GM12878 (cell line): ENCODE results near the gene ZNF22. TPM values are rescaled to one million over a fixed set of nuclear protein-coding genes. Genes with fewer than 3 reads are reported as not detected.

Experiments used
- ATAC-seq: fragments of 200-7000 bp; cut with Tn5 transposase; 3 replicates; pipeline ENCODE4 v1.9.1; 2020; ENCODE audit warnings: mild to moderate bottlenecking, moderate library complexity
- BruUV-seq: library from RNA; stranded (reverse); fragments of 400-500 nt; replicated peaks from 2 replicates; lab custom pipeline; 2021; lab: Mats Ljungman, UMichigan
- CTCF ChIA-PET: fragments of 300-600 bp; sonication (Branson Sonifier 250); formaldehyde crosslinking; extraction: SDS; loops from one replicate; lab custom pipeline; 2021; ENCODE audit warnings: inconsistent platforms; lab: Yijun Ruan, JAX
- POLR2A ChIA-PET: fragments of 350-600 bp; formaldehyde crosslinking; extraction: SDS; loops from one replicate; lab custom pipeline; 2021; ENCODE audit warnings: inconsistent platforms; lab: Charles Lee
- RAD21 ChIA-PET: fragments of 300-600 bp; sonication (Branson Sonifier 250); formaldehyde crosslinking; loops from one replicate; lab custom pipeline; 2023; ENCODE audit warnings: antibody characterized with exemption; ENCODE audit not compliant: unreplicated experiment; lab: Charles Lee
- SMC1A ChIA-PET: fragments of 300-600 bp; sonication (Branson Sonifier 250); formaldehyde crosslinking; loops from one replicate; lab custom pipeline; 2023; ENCODE audit not compliant: unreplicated experiment, uncharacterized antibody; lab: Charles Lee
- DNase-seq: peaks from one replicate; pipeline ENCODE4 v3.0.0-alpha.2; 2011; ENCODE audit warnings: low read depth, low spot score
- FAIRE-seq: peaks from 3 replicates; lab custom pipeline; 2011; peaks lifted over from hg19 to GRCh38; lab: Jason Lieb, UNC
- H2AFZ ChIP-seq: 2 replicates; pipeline ENCODE4 v1.6.0; 2011; ENCODE audit warnings: low read depth, low read length, control low read depth; ENCODE audit not compliant: control insufficient read depth
- H3K27ac ChIP-seq: 2 replicates; pipeline ENCODE4 v1.5.1; 2011; ENCODE audit warnings: control low read depth; ENCODE audit not compliant: control insufficient read depth, insufficient read depth
- H3K27me3 ChIP-seq, 2 experiments: replicated peaks in 1 of 2; 2 replicates each; pipeline versions ENCODE4 v1.6.0 to v1.6.1; 2011; ENCODE audit warnings: low read length in 1 of 2; ENCODE audit not compliant: control insufficient read depth in 2 of 2, insufficient read depth in 2 of 2
- H3K36me3 ChIP-seq, 2 experiments: 2 replicates each; pipeline ENCODE4 v1.5.1; 2011; ENCODE audit warnings: low read length in 1 of 2; ENCODE audit not compliant: control insufficient read depth in 2 of 2, insufficient read depth in 2 of 2
- H3K4me1 ChIP-seq: 2 replicates; pipeline ENCODE4 v1.6.1; 2011; ENCODE audit warnings: mild to moderate bottlenecking, low read length, moderate library complexity, mixed read lengths; ENCODE audit not compliant: control insufficient read depth, insufficient read depth
- H3K4me2 ChIP-seq: 2 replicates; pipeline ENCODE4 v1.6.0; 2011; ENCODE audit warnings: control low read depth; ENCODE audit not compliant: control insufficient read depth, insufficient read depth
- H3K4me3 ChIP-seq: fragments of 200-600 bp; sonication (generic); 2 replicates; pipeline ENCODE4 v1.5.1; 2016
- H3K79me2 ChIP-seq: 2 replicates; pipeline ENCODE4 v1.6.0; 2011; ENCODE audit warnings: low read length; ENCODE audit not compliant: control insufficient read depth, insufficient read depth
- H3K9ac ChIP-seq: 2 replicates; pipeline ENCODE4 v1.8.0; 2011; ENCODE audit warnings: low read length, control low read depth, mixed read lengths; ENCODE audit not compliant: control insufficient read depth, insufficient read depth
- H3K9me3 ChIP-seq: replicated peaks from 3 replicates; pipeline ENCODE4 v1.5.1; 2011; ENCODE audit warnings: mild to moderate bottlenecking, low read length; ENCODE audit not compliant: control insufficient read depth, insufficient read depth
- H4K20me1 ChIP-seq: 2 replicates; pipeline ENCODE4 v1.6.0; 2011; ENCODE audit not compliant: control insufficient read depth, insufficient read depth
- BHLHE40 ChIP-seq, 2 experiments: fragments of 450-650 bp in 1 of 2; IDR thresholded peaks; 2 replicates each; pipeline ENCODE4 v1.6.1; 2011 to 2017; ENCODE audit warnings: low read depth in 2 of 2, borderline replicate concordance in 1 of 2, improper control_type of control experiment in 1 of 2, low read length in 1 of 2, mild to moderate bottlenecking in 1 of 2
- NFYA ChIP-seq: IDR thresholded peaks from 2 replicates; pipeline ENCODE4 v1.6.1; 2011; ENCODE audit warnings: low read depth, mild to moderate bottlenecking, low read length, improper control_type of control experiment, borderline replicate concordance
- SREBF1 ChIP-seq: IDR thresholded peaks from 2 replicates; pipeline ENCODE4 v1.6.1; 2012; ENCODE audit warnings: mild to moderate bottlenecking, low read length
- TBL1XR1 ChIP-seq: IDR thresholded peaks from 2 replicates; pipeline ENCODE4 v1.6.1; 2012; ENCODE audit warnings: low read depth, low read length, improper control_type of control experiment
- TCF3 ChIP-seq: IDR thresholded peaks from 2 replicates; pipeline ENCODE4 v1.6.1; 2012; ENCODE audit warnings: low read depth, mild to moderate bottlenecking, low read length, borderline replicate concordance; ENCODE audit not compliant: insufficient read depth
- ZNF274 ChIP-seq: IDR thresholded peaks from one replicate; pipeline ENCODE4 v1.8.0; 2011; ENCODE audit not compliant: insufficient read length, insufficient read depth
- WGBS: methylation state at CpG from one replicate; pipeline ENCODE4 v1.1.6; 2016; ENCODE audit warnings: low lambda C conversion rate; ENCODE audit not compliant: insufficient replicate concordance, insufficient coverage; ENCODE audit errors: missing lambda C conversion rate; 5-methylcytosine and 5-hydroxymethylcytosine counted together
- in situ Hi-C: fragments of 300-500 bp; cut with MboI; formaldehyde crosslinking; loops from 9 replicates; pipeline ENCODE4 v1.14.3; 2018; ENCODE audit warnings: mixed read lengths
- intact Hi-C: fragments of 100-400 bp; cut with micrococcal nuclease; formaldehyde crosslinking; loops from one replicate; pipeline ENCODE4 v1.14.2; 2022; ENCODE audit not compliant: unreplicated experiment
- polyA plus RNA-seq, 11 experiments: library from polyadenylated mRNA; depleted of rRNA in 4 of 11; unstranded in 6 of 11; stranded (reverse) in 5 of 11; fragments of >200 nt; fragmentation: Nextera tagmentation in 4 of 11; fragmentation: Illumina TruSeq in 1 of 11; extraction: Ambion mirVana in 4 of 11; extraction: Trizol in 1 of 11; gene quantifications; 1 replicate in 1 of 11; 2 replicates in 10 of 11; pipeline versions ENCODE4 v1.2.1 to v1.2.3, GENCODE V29; 2011 to 2016; ENCODE audit warnings: inconsistent platforms in 2 of 11, missing spikeins in 2 of 11, low read depth in 1 of 11
- total RNA-seq, 4 experiments: library from RNA; depleted of rRNA in 3 of 4; stranded (reverse); fragments of >200 nt in 3 of 4; fragmentation: Illumina TruSeq in 1 of 4; extraction: Trizol in 1 of 4; gene quantifications; 2 replicates each; pipeline versions ENCODE4 v1.2.1 to v1.2.3, GENCODE V29; 2013 to 2021
- TF ChIP-seq, protein P1 (sequence below): IDR thresholded peaks from 2 replicates; pipeline ENCODE4 v1.6.1; 2011; ENCODE audit warnings: low read depth, mild to moderate bottlenecking, low read length, moderate library complexity, borderline replicate concordance; ENCODE audit errors: extremely low read depth

ZNF22 gene
- total and polyA plus RNA-seq, 10 of the 15 experiments (the other 5 are each of a cell fraction or from before 2014, with no cell fraction given), result 31.1 to 74.4 (median 43.8) TPM

DNA sequence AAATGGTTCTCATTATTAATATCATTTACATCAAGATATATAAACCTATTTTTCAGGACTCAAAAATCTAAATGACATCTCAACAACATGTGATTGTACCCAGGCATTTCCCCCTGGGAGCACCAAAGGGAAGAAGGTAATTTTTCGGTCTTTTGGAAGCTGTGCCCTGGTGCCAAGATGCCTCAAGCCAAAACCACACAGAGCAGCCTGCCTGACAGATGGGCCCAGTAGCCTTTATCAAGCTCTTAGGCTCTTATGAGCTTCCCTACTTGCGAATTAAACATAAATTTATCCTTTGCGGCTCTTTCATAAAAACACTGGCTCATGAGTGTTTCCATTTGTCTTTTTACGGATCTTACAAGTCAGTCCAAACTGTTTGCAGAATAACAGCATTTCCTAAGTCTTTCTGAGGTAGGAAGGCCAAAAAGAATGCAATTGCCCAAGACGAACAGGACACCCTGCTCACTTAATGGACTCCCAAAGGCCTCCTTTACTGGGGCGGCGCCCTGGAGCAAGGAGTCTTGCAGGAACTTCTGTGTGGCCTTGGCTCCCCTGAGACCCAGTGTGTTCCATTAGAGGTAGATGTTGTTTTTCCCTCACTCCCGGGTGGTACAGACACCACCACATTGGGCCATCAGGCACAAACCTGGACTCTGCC is 45.2 kb upstream of the ZNF22 start:
- DNase-seq (no peak), FAIRE-seq (no peak), ATAC-seq (no peak)
- no TSS peak for BruUV-seq
- in situ Hi-C loops, result loop anchor here (25.0 kb wide), 1 partner anchor 1793 kb away; no protein-coding TSS in a partner anchor
- ChIA-PET CTCF (no interaction called here), POLR2A (interaction anchor here (1.6 kb wide), 1 partner anchor 20 kb away, joined by 3 read pairs; no protein-coding TSS in a partner anchor), SMC1A (no interaction called here), RAD21 (interaction anchor here (2.1 kb wide), 1 partner anchor 23 kb away, joined by 10 read pairs; no protein-coding TSS in a partner anchor)
- Histone ChIP-seq H3K4me2 (no peak overlapping the region), H3K4me3 (no peak overlapping the region), H3K79me2 (peaks cover 27% of the 10 kb centered on the region), H2AFZ (no peak overlapping the region), H3K4me1 (peaks cover 12% of the 10 kb centered on the region), H3K27ac (no peak overlapping the region), H4K20me1 (no peaks in the 10 kb centered on the region), H3K9ac (no peak overlapping the region), H3K36me3 (no peaks in the 10 kb centered on the region), H3K9me3 (no peaks in the 10 kb centered on the region), H3K27me3 (no peaks in the 10 kb centered on the region)
- WGBS, result 86% methylated on average over 8 of the region's 8 CpGs
- intact Hi-C loops, result no loop called here
- TF ChIP-seq NFYA, result no peak
- TF ChIP-seq TBL1XR1, result no peak
- TF ChIP-seq ZNF274, result no peak
- no peak for TF ChIP-seq SREBF1
- TF ChIP-seq, protein P1, sequence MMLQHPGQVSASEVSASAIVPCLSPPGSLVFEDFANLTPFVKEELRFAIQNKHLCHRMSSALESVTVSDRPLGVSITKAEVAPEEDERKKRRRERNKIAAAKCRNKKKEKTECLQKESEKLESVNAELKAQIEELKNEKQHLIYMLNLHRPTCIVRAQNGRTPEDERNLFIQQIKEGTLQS, result no peak
- no peak for TF ChIP-seq TCF3
- TF ChIP-seq BHLHE40 (IDR thresholded peaks at IDR 0.05; ENCODE audit: borderline replicate concordance in 1 of 2, low read depth in 2 of 2, low read length in 1 of 2), result no peak
